Activated CD4-positive, alpha-beta memory T cell treated with anti-CD3 and anti-CD28 coated beads, Interleukin-2, amount 10 ng/mL, durations not matched to agents 7 days and 5 days (primary cell): Measurements from ENCODE around the gene CBX5. TPM values are rescaled to one million over a fixed set of nuclear protein-coding genes. Genes with fewer than 3 reads are reported as not detected.
"Not testable (repeated sequence)": the region's sequence is repeated elsewhere in the genome, so short reads cannot be mapped to it uniquely, and the experiment has no call there.

Source experiments
- CTCF ChIA-PET: fragments of 350-600 bp; sonication (Branson Sonifier 250); formaldehyde crosslinking; loops from one replicate; lab custom pipeline; 2021; ENCODE audit warnings: antibody characterized with exemption, inconsistent platforms; lab: Charles Lee
- POLR2A ChIA-PET: fragments of 350-600 bp; sonication (Branson Sonifier 250); formaldehyde crosslinking; loops from one replicate; lab custom pipeline; 2021; ENCODE audit warnings: antibody characterized with exemption; lab: Charles Lee
- DNase-seq: peaks from one replicate; pipeline ENCODE4 v3.0.0-alpha.2; 2020
- H3K27ac Mint-ChIP-seq: one replicate; pipeline ENCODE4 v1.8.0; 2021; ENCODE audit warnings: mild to moderate bottlenecking, mixed read lengths
- H3K27me3 Mint-ChIP-seq: one replicate; pipeline ENCODE4 v1.8.0; 2021; ENCODE audit warnings: mixed read lengths
- H3K36me3 Mint-ChIP-seq: one replicate; pipeline ENCODE4 v1.8.0; 2021; ENCODE audit warnings: low read depth, mixed read lengths
- H3K4me1 Mint-ChIP-seq: one replicate; pipeline ENCODE4 v1.8.0; 2021; ENCODE audit warnings: mixed read lengths
- H3K4me3 Mint-ChIP-seq: one replicate; pipeline ENCODE4 v1.8.0; 2021; ENCODE audit warnings: mild to moderate bottlenecking, mixed read lengths
- H3K9me3 Mint-ChIP-seq: one replicate; pipeline ENCODE4 v1.8.0; 2021; ENCODE audit warnings: mixed read lengths
- total RNA-seq, 2 experiments: library from RNA; stranded (reverse); gene quantifications; one replicate each; pipeline ENCODE4 v1.2.3, GENCODE V29; 2021

The CBX5 gene
- total RNA-seq, 2 experiments from 2014 or later: 103 to 106 TPM

GRCh38 chr12:54292083-54292930 lies 12.4 kb upstream of the CBX5 start:
- H3K27me3 Mint-ChIP-seq: peaks cover 6% of the 10 kb centered on the region
- CTCF ChIA-PET: interaction anchor here (0.6 to 6.7 kb wide), 18 partner anchors 9 to 91 kb away, joined by 3 to 72 read pairs (median 6); partner anchors contain the start of genes CBX5, COPZ1 and HNRNPA1
- peaks cover 9% of the 10 kb centered on the region for H3K4me1 Mint-ChIP-seq
- DNase-seq: no peak
- H3K27ac Mint-ChIP-seq: no peak overlapping the region
- H3K36me3 Mint-ChIP-seq: peaks cover 8% of the 10 kb centered on the region
- no peak overlapping the region for H3K4me3 Mint-ChIP-seq
- H3K9me3 Mint-ChIP-seq: no peaks in the 10 kb centered on the region
- POLR2A ChIA-PET: interaction anchor here (0.7 to 7.5 kb wide), 8 partner anchors 7 to 80 kb away, joined by 3 to 60 read pairs (median 4); partner anchors contain the start of genes CBX5 and HNRNPA1

GRCh38 chr12:54287261-54288157 lies 7.6 kb upstream of the CBX5 start:
- no peak overlapping the region for H3K27ac Mint-ChIP-seq
- no peak for DNase-seq
- POLR2A ChIA-PET: interaction anchor here (0.8 to 7.5 kb wide), 21 partner anchors 8 to 210 kb away, joined by 3 to 60 read pairs (median 4); partner anchors contain the start of genes CBX5, COPZ1, HNRNPA1 and NCKAP1L

GRCh38 chr12:54286042-54287030 lies 6.4 kb upstream of the CBX5 start:
- no peak for DNase-seq
- no peak overlapping the region for H3K27ac Mint-ChIP-seq
- peaks cover 56% of the 10 kb centered on the region for H3K4me1 Mint-ChIP-seq
- no peaks in the 10 kb centered on the region for H3K9me3 Mint-ChIP-seq
- H3K36me3 Mint-ChIP-seq: peaks cover 8% of the 10 kb centered on the region
- H3K27me3 Mint-ChIP-seq: no peaks in the 10 kb centered on the region
- H3K4me3 Mint-ChIP-seq: no peak overlapping the region
- CTCF ChIA-PET: interaction anchor here (0.9 to 4.4 kb wide), 8 partner anchors 20 to 93 kb away, joined by 3 to 34 read pairs (median 4); partner anchors contain the start of gene COPZ1
- POLR2A ChIA-PET: interaction anchor here (0.9 to 5.1 kb wide), 21 partner anchors 8 to 212 kb away, joined by 3 to 37 read pairs (median 4); partner anchors contain the start of genes COPZ1 and NCKAP1L

More at GRCh38 chr12:54287261-54288157, 7.6 kb upstream of the CBX5 start:
- no peaks in the 10 kb centered on the region for H3K27me3 Mint-ChIP-seq
- H3K36me3 Mint-ChIP-seq: peaks cover 8% of the 10 kb centered on the region
- no peaks in the 10 kb centered on the region for H3K9me3 Mint-ChIP-seq
- H3K4me3 Mint-ChIP-seq: no peak overlapping the region
- CTCF ChIA-PET: interaction anchor here (0.9 to 4.4 kb wide), 6 partner anchors 37 to 92 kb away, joined by 3 to 34 read pairs (median 4); partner anchors contain the start of gene COPZ1
- peaks cover 48% of the 10 kb centered on the region for H3K4me1 Mint-ChIP-seq

- CTCF ChIA-PET: interaction anchor here (1.2 to 4.4 kb wide), 4 partner anchors 21 to 94 kb away, joined by 4 to 34 read pairs (median 6); partner anchors contain the start of gene COPZ1
- Mint-ChIP-seq H3K4me1 (peaks cover 56% of the 10 kb centered on the region), H3K27ac (peak overlapping the region; percentile 3), H3K4me3 (no peak overlapping the region), H3K36me3 (peaks cover 8% of the 10 kb centered on the region), H3K9me3 (no peaks in the 10 kb centered on the region), H3K27me3 (no peaks in the 10 kb centered on the region)
- DNase-seq: no peak
- POLR2A ChIA-PET: interaction anchor here (1.3 to 5.1 kb wide), 15 partner anchors 8 to 94 kb away, joined by 3 to 37 read pairs (median 11); partner anchors contain the start of gene COPZ1
These were observed 5.5 kb upstream of the CBX5 start for GRCh38 chr12:54285150-54286041.

- not testable (repeated sequence) for H3K9me3 Mint-ChIP-seq, H3K4me3 Mint-ChIP-seq, H3K27me3 Mint-ChIP-seq, H3K36me3 Mint-ChIP-seq, DNase-seq
- peak overlapping the region; percentile 19 for H3K27ac Mint-ChIP-seq
- H3K4me1 Mint-ChIP-seq: peaks cover 56% of the 10 kb centered on the region
- ChIA-PET POLR2A (interaction anchor here (0.7 to 5.1 kb wide), 14 partner anchors 9 to 86 kb away, joined by 3 to 37 read pairs (median 4); partner anchors contain the start of gene COPZ1), CTCF (interaction anchor here (0.9 to 4.4 kb wide), 7 partner anchors 8 to 85 kb away, joined by 3 to 34 read pairs (median 4); partner anchors contain the start of gene COPZ1)
These were observed 4.3 kb upstream of the CBX5 start for GRCh38 chr12:54284070-54284780.

GRCh38 chr12:54282949-54283593 lies 3.1 kb upstream of the CBX5 start:
- no peaks in the 10 kb centered on the region for H3K27me3 Mint-ChIP-seq
- DNase-seq: peak; percentile 39
- CTCF ChIA-PET: interaction anchor here (0.8 to 4.4 kb wide), 7 partner anchors 9 to 76 kb away, joined by 3 to 34 read pairs (median 4); partner anchors contain the start of gene COPZ1
- no peaks in the 10 kb centered on the region for H3K9me3 Mint-ChIP-seq
- peaks cover 5% of the 10 kb centered on the region for H3K36me3 Mint-ChIP-seq
- no peak overlapping the region for H3K4me3 Mint-ChIP-seq
- H3K27ac Mint-ChIP-seq: peak overlapping the region; percentile 66
- POLR2A ChIA-PET: interaction anchor here (0.8 to 5.1 kb wide), 9 partner anchors 9 to 76 kb away, joined by 3 to 37 read pairs (median 10); partner anchors contain the start of gene COPZ1
- peaks cover 62% of the 10 kb centered on the region for H3K4me1 Mint-ChIP-seq

GRCh38 chr12:54281694-54282093 lies 1.8 kb upstream of the CBX5 start:
- H3K9me3 Mint-ChIP-seq, H3K27ac Mint-ChIP-seq, DNase-seq, H3K27me3 Mint-ChIP-seq, H3K4me3 Mint-ChIP-seq, H3K36me3 Mint-ChIP-seq: not testable (repeated sequence)
- H3K4me1 Mint-ChIP-seq: peaks cover 65% of the 10 kb centered on the region
- ChIA-PET CTCF (interaction anchor here (1.0 to 2.9 kb wide), 6 partner anchors 12 to 117 kb away, joined by 4 to 19 read pairs (median 13); partner anchors contain the start of gene COPZ1), POLR2A (interaction anchor here (0.7 to 5.6 kb wide), 17 partner anchors 10 to 216 kb away, joined by 3 to 63 read pairs (median 9); partner anchors contain the start of genes COPZ1, ITGA5, NCKAP1L and NFE2)

GRCh38 chr12:54281261-54281638 lies 1.3 kb upstream of the CBX5 start:
- not testable (repeated sequence) for DNase-seq, H3K9me3 Mint-ChIP-seq, H3K27ac Mint-ChIP-seq, H3K27me3 Mint-ChIP-seq, H3K36me3 Mint-ChIP-seq, H3K4me3 Mint-ChIP-seq
- POLR2A ChIA-PET: interaction anchor here (0.7 to 5.6 kb wide), 19 partner anchors 9 to 780 kb away, joined by 3 to 63 read pairs (median 6); partner anchors contain the start of genes COPZ1, ITGA5, NCKAP1L and NFE2
- peaks cover 65% of the 10 kb centered on the region for H3K4me1 Mint-ChIP-seq
- CTCF ChIA-PET: interaction anchor here (1.0 to 2.9 kb wide), 6 partner anchors 12 to 118 kb away, joined by 4 to 19 read pairs (median 13); partner anchors contain the start of gene COPZ1

- Mint-ChIP-seq H3K36me3 (peaks cover 5% of the 10 kb centered on the region), H3K4me1 (peaks cover 64% of the 10 kb centered on the region), H3K27ac (no peak within 1 kb of the TSS), H3K4me3 (no peak within 1 kb of the TSS), H3K9me3 (no peaks in the 10 kb centered on the region), H3K27me3 (no peaks in the 10 kb centered on the region)
- ChIA-PET POLR2A (interaction anchor here (0.6 to 5.6 kb wide), 41 partner anchors 9 to 936 kb away, joined by 3 to 63 read pairs (median 5); partner anchors contain the start of genes COPZ1, HOXC9, ITGA5 and NCKAP1L), CTCF (interaction anchor here (0.6 to 2.9 kb wide), 9 partner anchors 13 to 119 kb away, joined by 3 to 19 read pairs (median 13); partner anchors contain the start of gene COPZ1)
- DNase-seq: peak; percentile 97
These were observed 742 bp upstream of the CBX5 start, which contains the start of gene HNRNPA1 for GRCh38 chr12:54280468-54281260. TSS of gene HNRNPA1 (plus strand) at chr12:54280726. CDS start at chr12:54280808, 82 bp downstream.
